ENCODE results near the gene RSU1. TPM values are rescaled to one million over a fixed set of nuclear protein-coding genes. Genes with fewer than 3 reads are reported as not detected.

The RSU1 gene
- total RNA-seq, 1 donor from 2014 or later: 118 TPM

DNA sequence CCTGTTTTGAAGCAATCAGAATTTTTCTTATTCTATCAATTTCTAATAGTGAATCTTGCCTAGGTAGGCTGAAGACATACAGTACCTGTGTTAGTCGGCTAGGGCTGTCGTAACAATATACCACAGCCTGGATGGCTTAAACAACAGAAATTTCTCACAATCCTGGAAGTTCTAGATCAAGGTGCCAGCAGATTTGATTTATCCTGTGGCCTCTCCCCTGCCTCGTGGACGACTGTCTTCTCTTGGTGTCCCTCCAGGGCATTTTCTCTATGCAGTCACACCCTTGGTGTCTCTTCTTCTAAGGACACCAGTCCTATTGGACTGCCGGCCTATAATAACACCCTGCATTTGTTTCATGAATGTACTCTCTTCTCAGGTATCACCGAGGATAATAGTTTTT lies 1.8 kb upstream of the RSU1 start:
- Mint-ChIP-seq H3K4me3 (ENCODE audit: unreplicated experiment) (no peak overlapping the region), H3K27me3 (ENCODE audit: unreplicated experiment) (peaks cover 8% of the 10 kb centered on the region), H3K4me1 (ENCODE audit: unreplicated experiment) (peaks cover 22% of the 10 kb centered on the region), H3K27ac (ENCODE audit: unreplicated experiment) (peak overlapping the region; percentile 0), H3K36me3 (ENCODE audit: low read depth, unreplicated experiment) (peaks cover 33% of the 10 kb centered on the region), H3K9me3 (ENCODE audit: unreplicated experiment) (peaks cover 17% of the 10 kb centered on the region)
- no peak for DNase-seq (ENCODE audit: low spot score)
- TF ChIP-seq, protein P1, sequence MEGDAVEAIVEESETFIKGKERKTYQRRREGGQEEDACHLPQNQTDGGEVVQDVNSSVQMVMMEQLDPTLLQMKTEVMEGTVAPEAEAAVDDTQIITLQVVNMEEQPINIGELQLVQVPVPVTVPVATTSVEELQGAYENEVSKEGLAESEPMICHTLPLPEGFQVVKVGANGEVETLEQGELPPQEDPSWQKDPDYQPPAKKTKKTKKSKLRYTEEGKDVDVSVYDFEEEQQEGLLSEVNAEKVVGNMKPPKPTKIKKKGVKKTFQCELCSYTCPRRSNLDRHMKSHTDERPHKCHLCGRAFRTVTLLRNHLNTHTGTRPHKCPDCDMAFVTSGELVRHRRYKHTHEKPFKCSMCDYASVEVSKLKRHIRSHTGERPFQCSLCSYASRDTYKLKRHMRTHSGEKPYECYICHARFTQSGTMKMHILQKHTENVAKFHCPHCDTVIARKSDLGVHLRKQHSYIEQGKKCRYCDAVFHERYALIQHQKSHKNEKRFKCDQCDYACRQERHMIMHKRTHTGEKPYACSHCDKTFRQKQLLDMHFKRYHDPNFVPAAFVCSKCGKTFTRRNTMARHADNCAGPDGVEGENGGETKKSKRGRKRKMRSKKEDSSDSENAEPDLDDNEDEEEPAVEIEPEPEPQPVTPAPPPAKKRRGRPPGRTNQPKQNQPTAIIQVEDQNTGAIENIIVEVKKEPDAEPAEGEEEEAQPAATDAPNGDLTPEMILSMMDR (IDR thresholded peaks at IDR 0.05; ENCODE audit: unreplicated experiment): no peak

GRCh38 chr10:16816830-16817124 lies 447 bp downstream of the RSU1 start:
- H3K4me3 Mint-ChIP-seq (ENCODE audit: unreplicated experiment): peak overlapping the region; percentile 98
- H3K9me3 Mint-ChIP-seq (ENCODE audit: unreplicated experiment): peaks cover 2% of the 10 kb centered on the region
- DNase-seq (ENCODE audit: low spot score): no peak
- peaks cover 27% of the 10 kb centered on the region for H3K4me1 Mint-ChIP-seq (ENCODE audit: unreplicated experiment)
- peaks cover 8% of the 10 kb centered on the region for H3K27me3 Mint-ChIP-seq (ENCODE audit: unreplicated experiment)
- TF ChIP-seq, protein P1 (IDR thresholded peaks at IDR 0.05; ENCODE audit: unreplicated experiment): no peak
- H3K36me3 Mint-ChIP-seq (ENCODE audit: low read depth, unreplicated experiment): peaks cover 18% of the 10 kb centered on the region
- peak overlapping the region; percentile 76 for H3K27ac Mint-ChIP-seq (ENCODE audit: unreplicated experiment)

- TF ChIP-seq, protein P1 (IDR thresholded peaks at IDR 0.05; ENCODE audit: unreplicated experiment): no peak
- Mint-ChIP-seq H3K4me3 (ENCODE audit: unreplicated experiment) (peak overlapping the region; percentile 98), H3K4me1 (ENCODE audit: unreplicated experiment) (peaks cover 30% of the 10 kb centered on the region), H3K27me3 (ENCODE audit: unreplicated experiment) (peaks cover 8% of the 10 kb centered on the region), H3K9me3 (ENCODE audit: unreplicated experiment) (no peaks in the 10 kb centered on the region), H3K36me3 (ENCODE audit: low read depth, unreplicated experiment) (peaks cover 14% of the 10 kb centered on the region), H3K27ac (ENCODE audit: unreplicated experiment) (peak overlapping the region; percentile 82)
- no peak for DNase-seq (ENCODE audit: low spot score)
Observed at GRCh38 chr10:16816171-16816570, 1.1 kb downstream of the RSU1 start.

GRCh38 chr10:16814012-16814411 lies 3.2 kb downstream of the RSU1 start:
- H3K27ac Mint-ChIP-seq (ENCODE audit: unreplicated experiment): no peak overlapping the region
- H3K4me1 Mint-ChIP-seq (ENCODE audit: unreplicated experiment): peaks cover 30% of the 10 kb centered on the region

GRCh38 chr10:16812676-16813075 lies 4.5 kb downstream of the RSU1 start:
- Mint-ChIP-seq H3K27me3 (ENCODE audit: unreplicated experiment) (peaks cover 8% of the 10 kb centered on the region), H3K36me3 (ENCODE audit: low read depth, unreplicated experiment) (peaks cover 11% of the 10 kb centered on the region), H3K9me3 (ENCODE audit: unreplicated experiment) (no peaks in the 10 kb centered on the region), H3K4me3 (ENCODE audit: unreplicated experiment) (peak overlapping the region; percentile 31), H3K4me1 (ENCODE audit: unreplicated experiment) (peaks cover 24% of the 10 kb centered on the region), H3K27ac (ENCODE audit: unreplicated experiment) (no peak overlapping the region)
- DNase-seq (ENCODE audit: low spot score): no peak
- TF ChIP-seq, protein P1 (IDR thresholded peaks at IDR 0.05; ENCODE audit: unreplicated experiment): no peak

More at GRCh38 chr10:16814012-16814411, 3.2 kb downstream of the RSU1 start:
- no peak for DNase-seq (ENCODE audit: low spot score)
- peaks cover 11% of the 10 kb centered on the region for H3K36me3 Mint-ChIP-seq (ENCODE audit: low read depth, unreplicated experiment)
- TF ChIP-seq, protein P1 (IDR thresholded peaks at IDR 0.05; ENCODE audit: unreplicated experiment): no peak
- H3K4me3 Mint-ChIP-seq (ENCODE audit: unreplicated experiment): no peak overlapping the region
- no peaks in the 10 kb centered on the region for H3K9me3 Mint-ChIP-seq (ENCODE audit: unreplicated experiment)
- peaks cover 8% of the 10 kb centered on the region for H3K27me3 Mint-ChIP-seq (ENCODE audit: unreplicated experiment)
